BJ (cell line): Measurements from ENCODE around the gene SCGB1A1. TPM values are rescaled to one million over a fixed set of nuclear protein-coding genes. Genes with fewer than 3 reads are reported as not detected.

Experiments
- CTCF ChIA-PET: fragments of 350-600 bp; formaldehyde crosslinking; extraction: SDS; loops from one replicate; lab custom pipeline; 2021; ENCODE audit warnings: antibody characterized with exemption, inconsistent platforms; lab: Yijun Ruan, JAX
- POLR2A ChIA-PET: fragments of 300-600 bp; sonication (Branson Sonifier 250); formaldehyde crosslinking; extraction: SDS; loops from one replicate; lab custom pipeline; 2021; ENCODE audit warnings: antibody characterized with exemption; lab: Charles Lee
- DNase-seq: peaks from one replicate; pipeline ENCODE4 v3.0.0-alpha.2; 2011; ENCODE audit warnings: low read depth
- H3K27me3 ChIP-seq: 2 replicates; pipeline ENCODE4 v1.6.0; 2011; ENCODE audit warnings: low read length; ENCODE audit not compliant: control insufficient read depth, insufficient read depth
- H3K36me3 ChIP-seq: 2 replicates; pipeline ENCODE4 v1.5.1; 2011; ENCODE audit warnings: low read length; ENCODE audit not compliant: control insufficient read depth, insufficient read depth
- H3K4me3 ChIP-seq: 2 replicates; pipeline ENCODE4 v1.5.1; 2011; ENCODE audit warnings: low read depth, mild to moderate bottlenecking, control low read depth, low read length
- CTCF ChIP-seq: IDR thresholded peaks from 2 replicates; pipeline ENCODE4 v1.5.1; 2011; ENCODE audit warnings: low read depth, mild to moderate bottlenecking, control low read depth, inconsistent platforms, low read length, moderate library complexity; ENCODE audit not compliant: insufficient read depth
- polyA plus RNA-seq: library from polyadenylated mRNA; depleted of rRNA; stranded (reverse); fragments of >200 nt; gene quantifications from 2 replicates; pipeline ENCODE4 v1.2.3, GENCODE V29; 2011

SCGB1A1 gene
- polyA plus RNA-seq, 1 experiment: not detected

- no peak overlapping the region for H3K4me3 ChIP-seq
- ChIA-PET CTCF (interaction anchor here (0.9 to 1.8 kb wide), 5 partner anchors 11 to 291 kb away, joined by 3 to 7 read pairs (median 4); partner anchors contain the start of gene TUT1), POLR2A (no interaction called here)
- no peaks in the 10 kb centered on the region for H3K36me3 ChIP-seq
- TF ChIP-seq CTCF: no peak
- H3K27me3 ChIP-seq: peaks cover 12% of the 10 kb centered on the region
- no peak for DNase-seq
Measured at GRCh38 chr11:62392506-62392905, 26.3 kb upstream of the SCGB1A1 start.

- POLR2A ChIA-PET: no interaction called here
- no peak for DNase-seq
- Histone ChIP-seq H3K27me3 (peaks cover 10% of the 10 kb centered on the region), H3K4me3 (no peak overlapping the region), H3K36me3 (no peaks in the 10 kb centered on the region)
- CTCF ChIA-PET: interaction anchor here (0.8 to 1.8 kb wide), 7 partner anchors 9 to 275 kb away, joined by 3 to 7 read pairs (median 3); partner anchors contain the start of gene TUT1
- TF ChIP-seq CTCF: no peak
Measured at GRCh38 chr11:62393061-62393611, 25.7 kb upstream of the SCGB1A1 start.

- DNase-seq: no peak
- CTCF ChIA-PET: interaction anchor here (0.7 to 8.6 kb wide), 12 partner anchors 8 to 301 kb away, joined by 3 to 95 read pairs (median 6); partner anchors contain the start of genes AHNAK and TUT1
- no peaks in the 10 kb centered on the region for H3K36me3 ChIP-seq
- peaks cover 10% of the 10 kb centered on the region for H3K27me3 ChIP-seq
- POLR2A ChIA-PET: no interaction called here
- TF ChIP-seq CTCF: no peak
- H3K4me3 ChIP-seq: no peak overlapping the region
Measured at GRCh38 chr11:62393735-62394134, 25.1 kb upstream of the SCGB1A1 start.

DNA sequence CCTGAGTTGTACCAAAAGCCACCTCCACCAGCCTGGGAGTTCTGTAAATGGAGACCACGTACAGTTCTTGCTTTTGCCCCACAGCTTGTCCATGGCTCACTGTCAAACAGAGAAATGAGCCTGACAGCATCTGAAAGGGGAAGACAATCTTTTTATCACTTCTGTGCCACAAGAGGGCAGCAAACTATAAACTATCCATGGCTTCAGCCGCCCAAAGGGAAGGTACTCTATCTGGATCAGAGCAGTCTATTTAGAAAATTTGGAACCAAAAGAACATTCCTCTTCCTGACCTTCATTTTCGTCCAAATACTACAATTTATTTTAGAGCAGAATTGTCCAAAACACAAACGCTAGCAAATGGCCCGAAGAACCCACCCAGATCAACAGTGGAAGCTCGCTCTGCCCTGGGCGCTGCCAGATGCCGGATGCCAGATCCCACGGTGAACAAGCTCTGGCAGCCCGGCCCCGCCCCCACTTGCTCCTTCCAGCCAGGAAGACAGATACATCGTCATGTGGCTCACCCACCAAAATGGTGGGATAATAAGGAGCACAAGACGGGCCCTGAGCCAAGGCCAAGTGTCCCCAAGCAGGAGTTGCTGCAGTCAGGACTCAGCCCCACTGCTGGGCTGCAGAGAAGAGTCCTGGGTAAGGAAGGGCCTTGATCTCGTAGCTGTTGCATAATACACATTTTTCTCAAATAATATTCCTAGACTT, 23.9 kb upstream of the SCGB1A1 start:
- CTCF ChIA-PET: interaction anchor here (0.5 to 8.6 kb wide), 48 partner anchors 8 to 481 kb away, joined by 3 to 95 read pairs (median 4); partner anchors contain the start of genes AHNAK, B3GAT3, EEF1G and MTA2
- POLR2A ChIA-PET: interaction anchor here (0.6 to 1.0 kb wide), 2 partner anchors 147 to 295 kb away, joined by 3 read pairs; no protein-coding TSS in a partner anchor
- Histone ChIP-seq H3K4me3 (peak overlapping the region; percentile 13; the same call in 1 of the 2 replicates), H3K27me3 (peaks cover 6% of the 10 kb centered on the region), H3K36me3 (no peaks in the 10 kb centered on the region)
- DNase-seq: peak; percentile 41
- peak; percentile 56 for TF ChIP-seq CTCF
